Measurements from ENCODE around the gene VAMP4.

The VAMP4 gene

GRCh38 chr1:171654942-171655745, 86.7 kb downstream of the VAMP4 start:
- in situ Hi-C loops (cut with HindIII; ENCODE audit: low sequenced_read_pairs), result no loop called here

- in situ Hi-C loops (cut with HindIII; ENCODE audit: low sequenced_read_pairs), result no loop called here
Observed at GRCh38 chr1:171654201-171654941, 87.5 kb downstream of the VAMP4 start.

GRCh38 chr1:171653796-171654195, 88.1 kb downstream of the VAMP4 start:
- in situ Hi-C loops (cut with HindIII; ENCODE audit: low sequenced_read_pairs), result no loop called here

- in situ Hi-C loops (cut with HindIII; ENCODE audit: low sequenced_read_pairs), result no loop called here
Observed at GRCh38 chr1:171652234-171652822, 89.5 kb downstream of the VAMP4 start, which contains the start of gene MYOC. TSS of gene MYOC (minus strand) at chr1:171652688. CDS start at chr1:171652611, 77 bp downstream.
